Activated naive CD4-positive, alpha-beta T cell treated with anti-CD3 and anti-CD28 coated beads, Interleukin-2, amount 50 U/mL, for 24 hours (primary cell): ENCODE measurements around the gene ARHGAP8.
"Not testable (repeated sequence)": the region's sequence is repeated elsewhere in the genome, so short reads cannot be mapped to it uniquely, and the experiment has no call there.

Experiments used
- H3K27ac Mint-ChIP-seq: one replicate; pipeline ENCODE4 v1.8.0; 2021; ENCODE audit warnings: mild to moderate bottlenecking, mixed read lengths
- H3K27me3 Mint-ChIP-seq: one replicate; pipeline ENCODE4 v1.8.0; 2021; ENCODE audit warnings: mixed read lengths
- H3K36me3 Mint-ChIP-seq: one replicate; pipeline ENCODE4 v1.8.0; 2021; ENCODE audit warnings: mixed read lengths
- H3K4me1 Mint-ChIP-seq: one replicate; pipeline ENCODE4 v1.8.0; 2021; ENCODE audit warnings: mixed read lengths
- H3K4me3 Mint-ChIP-seq: one replicate; pipeline ENCODE4 v1.8.0; 2021; ENCODE audit warnings: mild to moderate bottlenecking, mixed read lengths
- H3K9me3 Mint-ChIP-seq: one replicate; pipeline ENCODE4 v1.8.0; 2021; ENCODE audit warnings: mixed read lengths

ARHGAP8 gene

GRCh38 chr22:44854641-44855040, 102.3 kb downstream of the ARHGAP8 start:
- H3K27ac Mint-ChIP-seq, H3K27me3 Mint-ChIP-seq, H3K4me1 Mint-ChIP-seq, H3K4me3 Mint-ChIP-seq, H3K36me3 Mint-ChIP-seq, H3K9me3 Mint-ChIP-seq: not testable (repeated sequence)

- no peaks in the 10 kb centered on the region for H3K4me1 Mint-ChIP-seq
- H3K9me3 Mint-ChIP-seq: no peaks in the 10 kb centered on the region
- no peak overlapping the region for H3K27ac Mint-ChIP-seq
- no peaks in the 10 kb centered on the region for H3K27me3 Mint-ChIP-seq
- no peak overlapping the region for H3K4me3 Mint-ChIP-seq
- H3K36me3 Mint-ChIP-seq: no peaks in the 10 kb centered on the region
These were observed 103.5 kb downstream of the ARHGAP8 start for GRCh38 chr22:44855855-44856254.

DNA sequence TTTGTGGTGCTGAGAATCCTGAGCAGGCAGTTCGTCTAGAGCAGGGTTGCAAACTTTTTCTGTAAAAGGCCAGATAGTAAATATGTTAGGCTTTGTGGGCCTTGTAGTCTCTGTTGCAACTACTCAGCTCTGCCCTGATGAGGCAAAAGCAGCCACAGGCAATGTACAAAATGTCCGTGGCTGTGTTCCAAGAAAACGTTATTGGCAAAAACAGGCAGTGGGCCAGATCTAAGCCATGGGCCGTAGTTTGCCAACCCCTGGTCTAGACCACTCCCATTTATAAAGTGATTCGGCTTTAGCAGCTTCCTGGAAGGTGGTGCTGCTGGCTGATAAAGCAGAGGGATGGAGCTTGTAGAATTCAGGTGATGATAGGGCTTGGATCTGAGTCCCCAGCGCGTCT, 106.4 kb downstream of the ARHGAP8 start:
- H3K4me1 Mint-ChIP-seq, H3K9me3 Mint-ChIP-seq, H3K36me3 Mint-ChIP-seq, H3K27me3 Mint-ChIP-seq, H3K4me3 Mint-ChIP-seq, H3K27ac Mint-ChIP-seq: not testable (repeated sequence)

GRCh38 chr22:44859641-44860040, 107.3 kb downstream of the ARHGAP8 start:
- Mint-ChIP-seq H3K9me3 (no peaks in the 10 kb centered on the region), H3K4me1 (no peaks in the 10 kb centered on the region), H3K27ac (no peak overlapping the region), H3K27me3 (no peaks in the 10 kb centered on the region), H3K36me3 (no peaks in the 10 kb centered on the region), H3K4me3 (no peak overlapping the region)

DNA sequence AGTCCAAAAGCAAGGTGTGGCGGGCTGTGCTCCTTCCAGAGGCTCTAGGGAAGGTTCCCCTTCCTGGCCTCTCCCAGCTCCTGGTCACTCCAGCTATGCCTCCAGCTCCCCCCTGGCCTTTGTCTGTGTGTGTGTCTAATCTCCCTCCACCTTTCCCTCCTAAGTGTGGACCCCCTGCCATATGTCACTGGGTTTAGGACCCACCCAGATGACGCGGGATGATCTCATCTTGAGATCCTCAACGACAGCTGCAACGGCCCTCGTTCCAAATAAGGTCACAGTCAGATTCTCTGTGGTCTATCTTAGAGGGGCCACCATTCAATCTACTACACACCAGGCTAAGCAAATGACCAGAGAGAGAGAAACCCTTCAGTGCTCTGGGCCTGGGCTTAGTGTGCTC, 107.9 kb downstream of the ARHGAP8 start:
- Mint-ChIP-seq H3K4me3 (no peak overlapping the region), H3K9me3 (no peaks in the 10 kb centered on the region), H3K36me3 (no peaks in the 10 kb centered on the region), H3K27me3 (no peaks in the 10 kb centered on the region), H3K27ac (no peak overlapping the region), H3K4me1 (no peaks in the 10 kb centered on the region)

DNA sequence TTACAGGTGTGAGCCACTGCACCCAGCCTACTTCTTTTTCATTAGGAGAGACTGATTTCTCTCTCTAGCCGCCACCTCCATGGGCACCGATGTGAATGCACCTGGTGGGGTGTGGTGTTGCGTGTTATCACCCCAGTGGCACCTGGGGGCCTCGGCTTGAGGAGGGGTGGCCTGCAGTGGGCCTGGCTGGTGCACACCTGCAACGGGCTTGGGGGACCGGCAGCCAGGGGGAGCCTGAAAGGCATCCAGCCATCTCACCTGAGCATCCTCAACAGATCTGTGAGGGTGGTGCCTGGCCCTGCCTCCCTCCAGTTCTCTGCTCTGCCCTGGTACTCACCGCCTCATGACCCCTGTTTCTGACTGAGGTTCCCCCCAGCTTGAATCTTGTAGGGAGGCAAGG, 108.9 kb downstream of the ARHGAP8 start:
- Mint-ChIP-seq H3K27me3 (no peaks in the 10 kb centered on the region), H3K9me3 (no peaks in the 10 kb centered on the region), H3K4me1 (no peaks in the 10 kb centered on the region), H3K36me3 (no peaks in the 10 kb centered on the region), H3K4me3 (no peak overlapping the region), H3K27ac (no peak overlapping the region)

DNA sequence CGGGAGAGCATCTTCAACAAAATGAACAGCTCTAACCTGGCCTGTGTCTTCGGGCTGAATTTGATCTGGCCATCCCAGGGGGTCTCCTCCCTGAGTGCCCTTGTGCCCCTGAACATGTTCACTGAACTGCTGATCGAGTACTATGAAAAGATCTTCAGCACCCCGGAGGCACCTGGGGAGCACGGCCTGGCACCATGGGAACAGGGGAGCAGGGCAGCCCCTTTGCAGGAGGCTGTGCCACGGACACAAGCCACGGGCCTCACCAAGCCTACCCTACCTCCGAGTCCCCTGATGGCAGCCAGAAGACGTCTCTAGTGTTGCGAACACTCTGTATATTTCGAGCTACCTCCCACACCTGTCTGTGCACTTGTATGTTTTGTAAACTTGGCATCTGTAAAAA, 109.9 kb downstream of the ARHGAP8 start:
- Mint-ChIP-seq H3K4me1 (no peaks in the 10 kb centered on the region), H3K4me3 (no peak overlapping the region), H3K9me3 (no peaks in the 10 kb centered on the region), H3K36me3 (no peaks in the 10 kb centered on the region), H3K27me3 (no peaks in the 10 kb centered on the region), H3K27ac (no peak overlapping the region)

GRCh38 chr22:44862981-44863860, 110.8 kb downstream of the ARHGAP8 start:
- Mint-ChIP-seq H3K27me3 (no peaks in the 10 kb centered on the region), H3K9me3 (no peaks in the 10 kb centered on the region), H3K4me1 (no peaks in the 10 kb centered on the region), H3K36me3 (no peaks in the 10 kb centered on the region), H3K4me3 (no peak overlapping the region), H3K27ac (no peak overlapping the region)

DNA sequence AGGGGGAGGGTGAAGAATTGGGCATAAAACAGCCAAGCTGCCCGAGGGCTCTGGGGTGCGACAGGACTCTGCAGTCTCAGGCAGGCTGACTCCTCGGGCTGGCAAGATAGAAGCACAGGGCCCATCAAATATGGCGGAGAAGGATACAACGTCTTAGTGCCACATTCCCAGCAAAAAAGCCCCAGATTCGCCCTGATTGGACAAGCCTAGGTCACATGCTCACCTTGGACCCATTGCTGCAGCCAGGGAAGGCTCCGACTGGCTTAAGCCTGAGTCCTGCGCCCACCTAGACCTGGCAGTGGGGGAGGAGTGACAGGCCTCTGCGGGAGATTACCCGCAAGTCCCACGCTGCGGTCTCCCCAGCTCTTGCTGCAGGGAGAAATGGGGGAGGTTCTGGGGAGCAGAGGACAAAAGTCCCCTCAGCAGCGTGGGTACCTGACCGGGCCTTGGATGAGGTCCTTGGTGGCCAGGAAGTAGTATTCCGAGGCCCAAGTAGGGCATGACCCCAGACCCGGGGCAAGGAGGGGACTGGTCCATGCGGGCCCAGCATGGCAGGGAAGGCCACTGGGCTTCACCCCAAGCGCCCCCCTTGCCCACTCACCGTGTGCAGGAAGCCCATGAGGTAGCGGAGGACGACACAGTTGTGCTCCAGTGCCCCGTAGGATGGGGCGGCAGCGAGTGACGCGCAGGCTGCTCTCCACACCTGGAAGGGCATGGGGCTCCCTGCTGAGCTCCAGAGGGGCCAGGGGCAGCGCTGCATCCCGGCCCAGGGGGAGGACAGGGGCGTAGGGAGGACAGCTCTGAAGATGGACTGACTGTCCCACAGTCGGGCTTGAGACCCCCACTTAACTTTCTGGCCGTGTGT, 113.0 kb downstream of the ARHGAP8 start:
- Mint-ChIP-seq H3K4me1 (no peaks in the 10 kb centered on the region), H3K27me3 (peaks cover 1% of the 10 kb centered on the region), H3K4me3 (no peak overlapping the region), H3K36me3 (no peaks in the 10 kb centered on the region), H3K9me3 (no peaks in the 10 kb centered on the region), H3K27ac (no peak overlapping the region)

GRCh38 chr22:44869196-44869595, 116.8 kb downstream of the ARHGAP8 start:
- Mint-ChIP-seq H3K36me3 (no peaks in the 10 kb centered on the region), H3K27ac (no peak overlapping the region), H3K4me1 (no peaks in the 10 kb centered on the region), H3K27me3 (peaks cover 6% of the 10 kb centered on the region), H3K4me3 (no peak overlapping the region), H3K9me3 (no peaks in the 10 kb centered on the region)

- H3K27me3 Mint-ChIP-seq: peaks cover 6% of the 10 kb centered on the region
- no peak overlapping the region for H3K27ac Mint-ChIP-seq
- H3K36me3 Mint-ChIP-seq: no peaks in the 10 kb centered on the region
- no peaks in the 10 kb centered on the region for H3K4me1 Mint-ChIP-seq
- no peaks in the 10 kb centered on the region for H3K9me3 Mint-ChIP-seq
- no peak overlapping the region for H3K4me3 Mint-ChIP-seq
These were observed 117.6 kb downstream of the ARHGAP8 start for GRCh38 chr22:44870021-44870420.

- no peaks in the 10 kb centered on the region for H3K36me3 Mint-ChIP-seq
- H3K27ac Mint-ChIP-seq: no peak overlapping the region
- peaks cover 6% of the 10 kb centered on the region for H3K27me3 Mint-ChIP-seq
- H3K9me3 Mint-ChIP-seq: no peaks in the 10 kb centered on the region
- no peaks in the 10 kb centered on the region for H3K4me1 Mint-ChIP-seq
- H3K4me3 Mint-ChIP-seq: no peak overlapping the region
These were observed 119.4 kb downstream of the ARHGAP8 start for GRCh38 chr22:44871782-44872181.

- Mint-ChIP-seq H3K27me3 (no peaks in the 10 kb centered on the region), H3K36me3 (no peaks in the 10 kb centered on the region), H3K4me1 (no peaks in the 10 kb centered on the region), H3K27ac (no peak overlapping the region), H3K9me3 (no peaks in the 10 kb centered on the region), H3K4me3 (no peak overlapping the region)
These were observed 124.5 kb downstream of the ARHGAP8 start for GRCh38 chr22:44876921-44877320.

GRCh38 chr22:44878483-44879300, 126.3 kb downstream of the ARHGAP8 start:
- H3K4me3 Mint-ChIP-seq: no peak overlapping the region
- no peaks in the 10 kb centered on the region for H3K4me1 Mint-ChIP-seq
- H3K36me3 Mint-ChIP-seq: no peaks in the 10 kb centered on the region
- no peak overlapping the region for H3K27ac Mint-ChIP-seq
- H3K9me3 Mint-ChIP-seq: no peaks in the 10 kb centered on the region
- no peaks in the 10 kb centered on the region for H3K27me3 Mint-ChIP-seq

- H3K36me3 Mint-ChIP-seq: no peaks in the 10 kb centered on the region
- H3K27ac Mint-ChIP-seq: no peak overlapping the region
- no peaks in the 10 kb centered on the region for H3K4me1 Mint-ChIP-seq
- H3K4me3 Mint-ChIP-seq: no peak overlapping the region
- no peaks in the 10 kb centered on the region for H3K9me3 Mint-ChIP-seq
- H3K27me3 Mint-ChIP-seq: no peaks in the 10 kb centered on the region
These were observed 126.9 kb downstream of the ARHGAP8 start for GRCh38 chr22:44879301-44879680.
